ENCODE data around the gene CDPF1. TPM values are rescaled to one million over a fixed set of nuclear protein-coding genes. Genes with fewer than 3 reads are reported as not detected.

The CDPF1 gene
- total and polyA plus RNA-seq, 12 donors = 10.2 to 32.9 (median 14.2) TPM

DNA sequence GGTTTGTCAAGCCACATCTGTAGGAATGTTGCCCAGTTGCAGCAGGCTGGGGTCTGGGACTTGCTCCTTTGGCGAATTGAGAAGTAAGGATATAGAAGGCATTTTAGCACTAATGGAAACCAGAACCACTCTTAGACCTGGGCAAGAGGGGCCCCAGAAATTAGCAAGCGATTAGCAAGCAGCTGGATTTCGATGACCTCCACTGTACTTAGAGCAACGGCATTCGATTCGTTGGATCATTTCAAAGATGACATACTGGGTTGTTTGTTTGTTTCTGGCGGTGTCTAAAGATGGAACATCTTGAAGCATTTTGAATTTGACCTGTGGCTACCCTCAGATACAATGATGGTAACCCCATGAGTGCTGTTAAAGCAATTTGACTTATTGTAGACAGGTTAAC, 1.2 kb upstream of the CDPF1 start:
- intact Hi-C loops (cut with DNase I) = loop anchor here in 1 of 2 donors (10.0 kb wide), 1 partner anchor 126 kb away; no protein-coding TSS in a partner anchor
- no peaks in the 10 kb centered on the region for H3K36me3 ChIP-seq (replicated peaks in 1 of 2)
- no peak overlapping the region for H3K27ac ChIP-seq
- H3K9me3 ChIP-seq (replicated peaks in 1 of 3) = no peaks in the 10 kb centered on the region
- no peaks in the 10 kb centered on the region for H3K27me3 ChIP-seq
- no peak for DNase-seq
- WGBS, 4 donors = 75 to 94% (median 86%) methylated on average over 7 of the region's 7 CpGs
- H3K4me1 ChIP-seq (replicated peaks in 1 of 2) = peaks cover 7 to 31% of the 10 kb centered on the region in 2 donors
- H3K4me3 ChIP-seq = peak overlapping the region in 1 of 4 donors; percentile 83
- no peak for TF ChIP-seq POLR2A (IDR thresholded peaks at IDR 0.05)
- TF ChIP-seq, protein P1, sequence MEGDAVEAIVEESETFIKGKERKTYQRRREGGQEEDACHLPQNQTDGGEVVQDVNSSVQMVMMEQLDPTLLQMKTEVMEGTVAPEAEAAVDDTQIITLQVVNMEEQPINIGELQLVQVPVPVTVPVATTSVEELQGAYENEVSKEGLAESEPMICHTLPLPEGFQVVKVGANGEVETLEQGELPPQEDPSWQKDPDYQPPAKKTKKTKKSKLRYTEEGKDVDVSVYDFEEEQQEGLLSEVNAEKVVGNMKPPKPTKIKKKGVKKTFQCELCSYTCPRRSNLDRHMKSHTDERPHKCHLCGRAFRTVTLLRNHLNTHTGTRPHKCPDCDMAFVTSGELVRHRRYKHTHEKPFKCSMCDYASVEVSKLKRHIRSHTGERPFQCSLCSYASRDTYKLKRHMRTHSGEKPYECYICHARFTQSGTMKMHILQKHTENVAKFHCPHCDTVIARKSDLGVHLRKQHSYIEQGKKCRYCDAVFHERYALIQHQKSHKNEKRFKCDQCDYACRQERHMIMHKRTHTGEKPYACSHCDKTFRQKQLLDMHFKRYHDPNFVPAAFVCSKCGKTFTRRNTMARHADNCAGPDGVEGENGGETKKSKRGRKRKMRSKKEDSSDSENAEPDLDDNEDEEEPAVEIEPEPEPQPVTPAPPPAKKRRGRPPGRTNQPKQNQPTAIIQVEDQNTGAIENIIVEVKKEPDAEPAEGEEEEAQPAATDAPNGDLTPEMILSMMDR (IDR thresholded peaks at IDR 0.05) = no peak

DNA sequence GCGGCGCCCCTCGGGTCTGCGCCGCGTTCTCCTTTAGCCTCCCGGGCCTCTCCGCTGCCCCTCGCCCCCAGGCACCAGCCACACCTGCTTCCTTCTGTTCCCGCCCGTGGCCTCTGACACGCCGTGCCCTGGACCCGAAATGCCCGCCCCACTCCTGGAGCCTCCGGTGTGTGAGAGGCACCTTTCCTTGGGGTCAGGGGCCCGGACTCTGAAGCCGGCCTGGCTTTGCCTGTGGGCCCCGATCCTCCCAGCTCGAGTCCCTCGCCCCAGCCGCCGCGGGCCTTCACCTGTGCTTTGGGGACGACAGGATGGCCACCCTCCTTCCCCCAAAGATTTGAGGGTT, 661 bp upstream of the CDPF1 start:
- Histone ChIP-seq H3K9me3 (replicated peaks in 1 of 3) (no peaks in the 10 kb centered on the region), H3K4me1 (replicated peaks in 1 of 2) (peaks cover 7 to 32% of the 10 kb centered on the region in 2 donors), H3K4me3 (peak overlapping the region in 2 of 4 donors; percentile 69 to 83), H3K27me3 (no peaks in the 10 kb centered on the region), H3K36me3 (replicated peaks in 1 of 2) (no peaks in the 10 kb centered on the region), H3K27ac (peak overlapping the region in 3 of 5 donors; percentile 83 to 91 (median 85))
- DNase-seq = no peak
- WGBS, 4 donors = 0 to 18% (median 13%) methylated on average over 2 to 25 of the region's 25 CpGs; no CpG with 5 or more reads in 1 of the 4 donors
- TF ChIP-seq POLR2A (IDR thresholded peaks at IDR 0.05) = no peak
- TF ChIP-seq, protein P1 (IDR thresholded peaks at IDR 0.05) = no peak
- intact Hi-C loops (cut with DNase I) = loop anchor here in 1 of 2 donors (10.0 kb wide), 1 partner anchor 126 kb away; no protein-coding TSS in a partner anchor

GRCh38 chr22:46247443-46247975, 2.6 kb downstream of the CDPF1 start:
- H3K4me1 ChIP-seq (replicated peaks in 1 of 2) = peaks cover 7 to 53% of the 10 kb centered on the region in 2 donors
- 29 to 64% (median 61%) methylated on average over 1 to 2 of the region's 2 CpGs for WGBS, 4 donors
- H3K27me3 ChIP-seq = no peaks in the 10 kb centered on the region
- H3K36me3 ChIP-seq (replicated peaks in 1 of 2) = peaks cover 0 to 12% of the 10 kb centered on the region in 2 donors
- intact Hi-C loops (cut with DNase I) = no loop called here
- TF ChIP-seq, protein P1 (IDR thresholded peaks at IDR 0.05) = no peak
- H3K9me3 ChIP-seq (replicated peaks in 1 of 3) = no peaks in the 10 kb centered on the region
- no peak overlapping the region for H3K4me3 ChIP-seq
- peak in 1 of 7 donors; percentile 51 for DNase-seq
- peak overlapping the region in 1 of 5 donors; percentile 32 for H3K27ac ChIP-seq

GRCh38 chr22:46246178-46246577, 3.9 kb downstream of the CDPF1 start:
- intact Hi-C loops (cut with DNase I) = no loop called here
- Histone ChIP-seq H3K27me3 (no peaks in the 10 kb centered on the region), H3K4me3 (no peak overlapping the region), H3K9me3 (replicated peaks in 1 of 3) (no peaks in the 10 kb centered on the region), H3K27ac (peak overlapping the region in 1 of 5 donors; percentile 69), H3K36me3 (replicated peaks in 1 of 2) (peaks cover 0 to 12% of the 10 kb centered on the region in 2 donors), H3K4me1 (replicated peaks in 1 of 2) (peaks cover 16 to 63% of the 10 kb centered on the region in 2 donors)
- no peak for TF ChIP-seq POLR2A (IDR thresholded peaks at IDR 0.05)
- TF ChIP-seq, protein P1 (IDR thresholded peaks at IDR 0.05) = no peak
- WGBS, 4 donors = 90 to 95% (median 93%) methylated on average over 8 to 10 of the region's 10 CpGs
- DNase-seq = peak in 1 of 7 donors; percentile 49

Data from adrenal gland (tissue), 12 donors.